NT2/D1 (cell line): ENCODE measurements around the gene FOXP1.

Experiments
- SUZ12 ChIP-seq: IDR thresholded peaks from 2 replicates; pipeline ENCODE4 v1.6.1; 2011; ENCODE audit not compliant: insufficient read length, insufficient read depth; ENCODE audit errors: extremely low read depth
- YY1 ChIP-seq: IDR thresholded peaks from 2 replicates; pipeline ENCODE4 v1.6.1; 2011; ENCODE audit not compliant: insufficient read length, insufficient read depth
- ZNF274 ChIP-seq: IDR thresholded peaks from 2 replicates; pipeline ENCODE4 v1.6.1; 2011; ENCODE audit warnings: mild to moderate bottlenecking, low read depth, low read length

- TF ChIP-seq YY1 (no peak), ZNF274 (no peak), SUZ12 (no peak)
Observed at GRCh38 chr3:71312461-71312860, 271.1 kb downstream of the FOXP1 start.
